HG03196 (cell line): ENCODE measurements around the gene INHBC.
"Not testable (repeated sequence)": the region's sequence is repeated elsewhere in the genome, so short reads cannot be mapped to it uniquely, and the experiment has no call there.

ENCODE experiments used
- ATAC-seq: cut with Tn5 transposase; IDR thresholded peaks from one replicate; pipeline ENCODE4 v1.9.1; 2021; ENCODE audit not compliant: unreplicated experiment

INHBC gene

DNA sequence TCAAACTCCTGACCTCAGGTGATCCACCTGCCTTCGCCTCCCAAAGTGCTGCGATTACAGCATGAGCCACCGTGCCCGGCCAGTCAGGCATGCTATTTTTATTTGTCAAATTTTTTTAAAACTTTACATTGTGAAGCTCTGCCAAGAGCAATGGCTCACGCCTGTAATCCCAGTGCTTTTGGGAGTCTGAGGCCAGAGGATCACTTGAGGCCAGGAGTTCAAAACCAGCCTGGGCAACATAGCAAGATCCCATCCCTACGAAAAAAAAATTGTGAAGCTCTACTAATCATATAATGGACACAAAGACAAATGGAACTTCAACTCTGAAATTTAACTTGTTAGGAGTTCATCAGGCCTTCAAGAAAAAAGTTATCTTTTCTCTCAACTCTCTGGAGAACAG lies 5.6 kb upstream of the INHBC start:
- ATAC-seq, result no peak

- no peak for ATAC-seq
These were observed 5.0 kb upstream of the INHBC start for GRCh38 chr12:57429473-57430111.

DNA sequence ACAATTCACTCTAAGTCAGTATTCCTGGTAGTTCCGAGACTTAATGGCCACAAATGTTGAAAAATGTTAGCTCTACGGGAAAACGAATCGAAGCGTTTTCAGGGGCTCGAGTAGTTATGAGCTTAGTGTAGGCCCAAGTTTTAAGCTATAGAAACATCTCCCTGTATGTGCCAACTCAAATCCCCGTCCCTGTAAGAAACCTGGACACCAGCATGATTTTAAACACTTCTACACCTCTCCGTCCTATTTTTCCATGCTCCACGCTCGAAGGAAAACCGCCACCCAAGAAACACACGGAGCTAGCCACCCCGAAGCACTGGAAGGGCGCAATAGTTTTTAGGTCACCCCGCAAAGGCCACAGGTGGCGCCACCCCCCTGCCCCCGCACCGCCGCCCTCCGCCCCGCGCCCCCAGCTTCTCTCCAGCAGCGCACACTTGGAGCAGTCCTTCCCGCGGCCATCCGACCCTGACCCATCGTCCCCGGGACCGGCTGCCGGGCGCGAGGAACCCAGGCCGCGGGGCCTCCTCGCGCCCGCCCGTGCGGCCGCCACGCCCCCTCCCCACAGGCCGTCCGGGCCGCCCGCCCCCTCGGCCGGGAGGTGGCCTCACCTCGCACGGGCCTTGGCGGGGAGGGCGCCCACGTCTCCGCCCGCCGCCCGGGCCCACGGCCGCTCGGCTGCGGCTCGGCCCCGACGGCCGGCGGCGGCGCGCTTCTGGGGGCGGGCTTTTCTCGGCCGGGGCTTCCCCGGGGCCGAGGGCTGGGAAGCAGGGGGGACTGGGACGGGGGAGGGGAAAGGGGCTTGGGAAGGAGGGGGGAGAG lies 4.3 kb upstream of the INHBC start:
- ATAC-seq, result peak; percentile 53

- ATAC-seq, result peak; percentile 87
These were observed 3.5 kb upstream of the INHBC start, which contains the start of gene R3HDM2 for GRCh38 chr12:57430931-57431566. Gene R3HDM2 (minus strand): TSS chr12:57431043. CDS start chr12:57310428, 120,615 bp downstream.

GRCh38 chr12:57431654-57432188 lies 2.9 kb upstream of the INHBC start:
- no peak for ATAC-seq

DNA sequence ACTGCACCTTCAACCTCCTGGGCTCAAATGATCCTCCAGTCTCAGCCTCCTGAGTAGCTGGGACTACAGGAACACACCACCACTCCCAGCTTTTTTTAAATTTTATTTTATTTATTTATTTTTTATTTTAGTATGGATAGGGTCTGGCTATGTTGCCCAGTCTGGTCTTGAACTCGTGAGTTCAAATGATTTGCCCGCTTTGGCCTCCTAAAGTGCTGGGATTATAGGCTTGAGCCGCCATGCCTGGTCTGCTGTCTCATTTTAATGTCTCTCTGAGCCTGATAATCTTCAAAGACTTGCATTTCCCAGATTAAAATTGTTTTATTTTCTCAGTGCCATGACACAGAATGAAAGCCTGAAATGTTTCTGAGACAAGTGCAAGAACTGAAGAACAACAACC lies 1.2 kb upstream of the INHBC start:
- no peak for ATAC-seq

- no peak for ATAC-seq
These were observed 709 bp downstream of the INHBC start for GRCh38 chr12:57435293-57435692.

DNA sequence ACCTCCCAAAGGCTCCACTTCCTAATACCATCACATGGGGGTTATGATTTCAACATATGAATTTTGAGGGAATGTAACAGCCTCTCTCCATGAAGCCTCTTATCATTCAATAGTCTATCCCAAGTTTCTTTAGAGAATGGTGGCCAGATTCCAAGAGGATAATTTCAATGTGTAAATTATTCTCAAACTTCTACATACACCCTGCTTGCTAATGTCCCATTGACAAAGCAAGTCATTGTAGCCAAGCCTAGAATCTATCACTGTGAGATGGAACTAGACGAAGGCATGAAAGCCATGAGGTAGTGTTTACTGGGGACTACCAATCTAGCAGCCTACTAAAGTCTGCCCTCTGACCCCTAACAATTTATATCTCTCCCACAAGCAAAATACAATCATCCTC lies 3.8 kb downstream of the INHBC start:
- ATAC-seq, result no peak

DNA sequence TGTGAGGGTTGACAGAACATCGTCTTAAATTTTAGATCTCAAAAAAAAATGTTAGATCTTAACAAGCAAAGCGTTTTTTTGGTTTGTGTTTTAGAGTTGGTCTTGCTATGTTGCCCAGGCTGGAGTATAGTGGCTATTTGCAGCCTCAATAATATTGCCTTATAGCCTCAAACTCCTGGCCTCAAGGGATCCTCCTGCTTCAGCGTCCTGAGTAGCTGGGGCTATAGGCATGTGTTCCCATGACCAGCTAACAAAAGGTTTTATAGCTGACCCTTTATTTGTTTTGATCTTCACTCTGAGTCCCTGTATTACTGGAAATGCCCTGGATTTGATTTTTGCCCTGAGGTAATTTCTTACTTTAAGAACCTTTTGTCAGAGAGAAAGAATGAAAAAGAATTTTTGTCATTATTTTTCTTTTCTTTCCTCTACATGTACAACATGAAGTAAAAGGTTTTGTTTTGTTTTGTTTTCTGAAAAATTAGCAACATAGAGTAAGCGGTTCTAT lies 5.2 kb downstream of the INHBC start:
- ATAC-seq, result no peak

- ATAC-seq, result not testable (repeated sequence)
These were observed 6.8 kb downstream of the INHBC start for GRCh38 chr12:57441393-57441792.

DNA sequence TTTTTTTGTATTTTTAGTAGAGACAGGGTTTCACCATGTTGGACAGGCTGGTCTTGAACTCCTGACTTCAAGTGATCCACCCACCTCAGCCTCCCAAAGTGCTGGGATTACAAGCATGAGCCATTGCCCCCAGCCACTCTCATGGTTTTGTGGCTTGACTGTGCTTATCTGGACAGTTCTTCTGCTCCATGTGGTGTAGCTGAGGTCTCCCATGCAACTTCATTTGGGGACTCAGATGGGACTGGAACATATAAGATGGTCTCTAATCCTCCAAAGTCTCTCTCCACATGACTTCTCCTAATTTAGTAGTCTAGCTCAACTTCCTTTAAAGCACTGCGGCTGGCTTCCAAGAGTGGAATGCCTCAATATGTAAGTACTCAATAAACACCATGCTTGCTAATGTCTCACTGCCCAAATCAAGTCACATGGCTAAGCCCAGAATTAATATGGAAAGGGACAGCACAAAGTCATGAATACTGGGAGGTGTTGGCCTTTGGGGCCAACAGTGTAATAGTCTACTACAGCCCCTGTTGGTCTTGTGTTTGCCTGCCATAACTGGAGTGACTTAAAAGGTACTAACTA lies 7.4 kb downstream of the INHBC start:
- ATAC-seq, result no peak

GRCh38 chr12:57444337-57444736 lies 9.8 kb downstream of the INHBC start:
- ATAC-seq, result not testable (repeated sequence)

GRCh38 chr12:57444744-57445143 lies 10.2 kb downstream of the INHBC start:
- ATAC-seq, result no peak

- ATAC-seq, result no peak
These were observed 11.8 kb downstream of the INHBC start for GRCh38 chr12:57446292-57446960.

DNA sequence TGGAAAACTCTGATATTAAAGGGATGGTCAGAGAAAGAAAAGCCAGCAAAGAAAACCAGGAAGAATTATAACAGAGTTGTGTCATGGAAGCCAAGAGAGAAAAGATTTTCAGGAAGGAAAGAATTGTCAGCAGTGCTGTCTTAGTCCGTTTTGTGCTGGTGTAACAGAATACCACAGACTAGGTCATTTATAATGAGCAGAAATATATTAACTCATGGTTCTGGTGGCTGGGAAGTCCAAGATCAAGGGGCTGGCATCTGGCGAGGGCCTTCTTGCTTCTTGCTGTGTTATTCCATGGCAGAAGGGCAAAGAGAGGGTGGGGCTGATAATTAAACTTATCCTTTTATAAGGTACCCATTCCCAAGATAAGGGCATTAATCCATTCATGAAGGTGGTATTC lies 14.1 kb downstream of the INHBC start:
- no peak for ATAC-seq

- no peak for ATAC-seq
These were observed 14.8 kb downstream of the INHBC start for GRCh38 chr12:57449375-57449774.

GRCh38 chr12:57450057-57450456 lies 15.5 kb downstream of the INHBC start:
- no peak for ATAC-seq

DNA sequence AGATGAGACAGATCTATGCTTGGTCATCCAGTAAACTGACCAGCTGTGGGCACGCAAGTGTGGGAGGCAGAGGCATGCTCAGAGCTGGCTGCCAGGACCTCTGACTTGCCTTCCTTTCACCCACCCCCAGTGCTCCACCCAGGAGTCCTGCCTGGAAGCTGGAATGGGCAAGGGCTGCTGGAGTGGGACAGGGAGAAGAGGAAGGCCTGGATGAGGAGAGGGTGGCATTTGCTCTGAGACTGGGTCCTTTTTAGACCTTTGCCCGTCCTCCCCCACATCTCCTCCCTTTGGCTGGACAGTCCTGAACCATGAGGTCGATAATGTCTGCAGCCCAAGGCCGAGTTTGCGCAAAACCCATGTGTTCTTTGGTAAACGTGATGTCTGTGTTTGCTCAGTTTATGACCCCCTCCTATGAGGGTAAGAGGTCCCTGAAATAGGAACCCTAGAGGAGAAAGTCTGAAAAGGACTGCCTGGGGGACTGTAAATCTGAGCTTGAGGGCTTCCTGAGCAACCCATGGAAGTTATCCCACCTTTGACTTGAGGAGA lies 16.7 kb downstream of the INHBC start:
- no peak for ATAC-seq

GRCh38 chr12:57452181-57452936 lies 17.8 kb downstream of the INHBC start:
- no peak for ATAC-seq
